Measurements from ENCODE around the gene MYCN.

MYCN gene

DNA sequence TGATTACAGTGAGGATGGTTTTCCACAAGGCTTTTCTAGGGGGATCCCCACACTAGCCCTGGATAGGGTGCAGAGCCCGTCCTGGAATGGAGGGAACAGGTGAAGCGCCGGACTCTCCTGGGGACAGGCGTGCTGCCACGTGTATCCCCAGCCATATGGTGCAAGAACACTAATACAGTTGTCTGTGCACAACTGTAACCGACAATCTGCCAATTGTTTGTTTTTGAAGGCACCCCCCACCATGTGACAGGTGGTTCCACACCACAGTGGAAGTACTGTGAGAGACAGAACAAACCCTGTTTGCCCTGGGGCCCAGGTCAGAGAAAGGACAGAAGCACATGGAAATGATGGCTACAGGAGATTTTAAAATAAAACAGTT lies 52.9 kb downstream of the MYCN start:
- no peaks in the 10 kb centered on the region for H3K36me3 ChIP-seq (ENCODE audit: low read length)
- H3K9me3 ChIP-seq (ENCODE audit: insufficient read depth, low read length): no peaks in the 10 kb centered on the region
- no peak overlapping the region for H3K27ac ChIP-seq (ENCODE audit: low read depth, low read length)

DNA sequence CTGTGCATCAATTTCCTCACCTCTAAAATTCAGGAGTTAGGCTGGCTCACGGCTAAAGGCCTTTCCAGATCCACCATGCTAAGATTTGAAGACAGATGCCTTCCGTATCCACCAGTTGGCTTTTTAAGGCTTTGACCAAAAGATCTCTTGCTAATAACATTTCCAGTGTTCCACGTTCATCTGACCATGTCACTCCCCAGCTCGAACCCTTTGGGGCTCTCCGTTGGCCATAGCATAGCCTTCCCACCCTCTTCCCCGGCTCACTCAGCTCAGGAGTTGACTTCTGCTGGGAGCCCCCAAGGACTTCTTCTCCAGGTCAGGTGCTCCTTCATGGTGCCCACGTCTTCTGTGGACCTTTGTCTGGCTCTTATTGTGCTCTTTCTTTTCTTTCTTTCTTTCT lies 53.3 kb downstream of the MYCN start:
- H3K4me2 ChIP-seq (ENCODE audit: low read depth, low read length, poor library complexity, severe bottlenecking): no peak overlapping the region
- H3K4me3 ChIP-seq (ENCODE audit: insufficient read depth, low read length, poor library complexity, severe bottlenecking): no peak overlapping the region
- H3K9ac ChIP-seq (ENCODE audit: low read length): no peak overlapping the region
- no peak overlapping the region for H2AFZ ChIP-seq (ENCODE audit: low read depth, low read length, severe bottlenecking)
- H3K9me3 ChIP-seq (ENCODE audit: insufficient read depth, low read length): no peaks in the 10 kb centered on the region
- no peaks in the 10 kb centered on the region for H4K20me1 ChIP-seq (ENCODE audit: low read depth, low read length)
- TF ChIP-seq EZH2phosphoT487 (conservative IDR thresholded peaks at IDR 0.05; ENCODE audit: low read length): no peak
- TF ChIP-seq, protein P1, sequence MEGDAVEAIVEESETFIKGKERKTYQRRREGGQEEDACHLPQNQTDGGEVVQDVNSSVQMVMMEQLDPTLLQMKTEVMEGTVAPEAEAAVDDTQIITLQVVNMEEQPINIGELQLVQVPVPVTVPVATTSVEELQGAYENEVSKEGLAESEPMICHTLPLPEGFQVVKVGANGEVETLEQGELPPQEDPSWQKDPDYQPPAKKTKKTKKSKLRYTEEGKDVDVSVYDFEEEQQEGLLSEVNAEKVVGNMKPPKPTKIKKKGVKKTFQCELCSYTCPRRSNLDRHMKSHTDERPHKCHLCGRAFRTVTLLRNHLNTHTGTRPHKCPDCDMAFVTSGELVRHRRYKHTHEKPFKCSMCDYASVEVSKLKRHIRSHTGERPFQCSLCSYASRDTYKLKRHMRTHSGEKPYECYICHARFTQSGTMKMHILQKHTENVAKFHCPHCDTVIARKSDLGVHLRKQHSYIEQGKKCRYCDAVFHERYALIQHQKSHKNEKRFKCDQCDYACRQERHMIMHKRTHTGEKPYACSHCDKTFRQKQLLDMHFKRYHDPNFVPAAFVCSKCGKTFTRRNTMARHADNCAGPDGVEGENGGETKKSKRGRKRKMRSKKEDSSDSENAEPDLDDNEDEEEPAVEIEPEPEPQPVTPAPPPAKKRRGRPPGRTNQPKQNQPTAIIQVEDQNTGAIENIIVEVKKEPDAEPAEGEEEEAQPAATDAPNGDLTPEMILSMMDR (IDR thresholded peaks at IDR 0.05; ENCODE audit: insufficient read depth, low read length, poor library complexity, severe bottlenecking): no peak
- H3K79me2 ChIP-seq (ENCODE audit: insufficient read depth, low read length): no peaks in the 10 kb centered on the region
- H3K9me2 ChIP-seq (replicated peaks; ENCODE audit: insufficient read depth, low read length): no peaks in the 10 kb centered on the region
- H3F3A ChIP-seq (ENCODE audit: insufficient read depth): no peaks in the 10 kb centered on the region
- no peaks in the 10 kb centered on the region for H3K36me3 ChIP-seq (ENCODE audit: low read length)
- no peaks in the 10 kb centered on the region for H3K27me3 ChIP-seq (ENCODE audit: low read length)
- H3K27ac ChIP-seq (ENCODE audit: low read depth, low read length): no peak overlapping the region

More for the DNA sequence above, 52.9 kb downstream of the MYCN start:
- no peaks in the 10 kb centered on the region for H3K9me2 ChIP-seq (replicated peaks; ENCODE audit: insufficient read depth, low read length)
- H3F3A ChIP-seq (ENCODE audit: insufficient read depth): no peaks in the 10 kb centered on the region
- H4K20me1 ChIP-seq (ENCODE audit: low read depth, low read length): no peaks in the 10 kb centered on the region
- no peak overlapping the region for H3K9ac ChIP-seq (ENCODE audit: low read length)
- no peaks in the 10 kb centered on the region for H3K79me2 ChIP-seq (ENCODE audit: insufficient read depth, low read length)
- H3K4me3 ChIP-seq (ENCODE audit: insufficient read depth, low read length, poor library complexity, severe bottlenecking): no peak overlapping the region
- no peaks in the 10 kb centered on the region for H3K27me3 ChIP-seq (ENCODE audit: low read length)
- no peak overlapping the region for H2AFZ ChIP-seq (ENCODE audit: low read depth, low read length, severe bottlenecking)
- no peak for TF ChIP-seq EZH2phosphoT487 (conservative IDR thresholded peaks at IDR 0.05; ENCODE audit: low read length)
- TF ChIP-seq, protein P1 (IDR thresholded peaks at IDR 0.05; ENCODE audit: insufficient read depth, low read length, poor library complexity, severe bottlenecking): no peak
- H3K4me2 ChIP-seq (ENCODE audit: low read depth, low read length, poor library complexity, severe bottlenecking): no peak overlapping the region

DNA sequence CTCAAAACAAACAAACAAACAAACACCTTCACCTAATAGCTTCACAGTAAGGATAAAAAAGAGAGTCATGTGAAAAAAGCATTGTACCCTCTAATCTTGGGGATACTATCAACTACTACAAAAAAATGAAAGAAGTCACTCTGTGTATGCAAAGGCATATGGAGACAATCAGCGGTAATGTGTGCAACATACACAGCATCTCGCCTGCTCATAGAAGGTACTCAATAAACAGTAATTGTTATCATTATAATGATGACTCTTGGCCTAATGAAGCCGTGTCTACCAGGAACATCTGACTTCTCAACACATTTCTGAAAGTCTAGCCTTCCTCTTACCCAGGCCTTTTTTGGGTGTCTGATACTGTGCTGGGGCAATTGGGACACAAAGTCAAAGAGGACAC lies 55.3 kb downstream of the MYCN start:
- Histone ChIP-seq H3K9me3 (ENCODE audit: insufficient read depth, low read length) (no peaks in the 10 kb centered on the region), H3K79me2 (ENCODE audit: insufficient read depth, low read length) (no peaks in the 10 kb centered on the region), H3K4me2 (ENCODE audit: low read depth, low read length, poor library complexity, severe bottlenecking) (no peak overlapping the region), H3K27ac (ENCODE audit: low read depth, low read length) (no peak overlapping the region), H3K36me3 (ENCODE audit: low read length) (no peaks in the 10 kb centered on the region), H3F3A (ENCODE audit: insufficient read depth) (no peaks in the 10 kb centered on the region), H2AFZ (ENCODE audit: low read depth, low read length, severe bottlenecking) (no peak overlapping the region), H3K4me3 (ENCODE audit: insufficient read depth, low read length, poor library complexity, severe bottlenecking) (no peak overlapping the region), H3K27me3 (ENCODE audit: low read length) (no peaks in the 10 kb centered on the region), H3K9ac (ENCODE audit: low read length) (no peak overlapping the region), H4K20me1 (ENCODE audit: low read depth, low read length) (no peaks in the 10 kb centered on the region), H3K9me2 (replicated peaks; ENCODE audit: insufficient read depth, low read length) (no peaks in the 10 kb centered on the region)
- TF ChIP-seq, protein P1 (IDR thresholded peaks at IDR 0.05; ENCODE audit: insufficient read depth, low read length, poor library complexity, severe bottlenecking): no peak
- TF ChIP-seq EZH2phosphoT487 (conservative IDR thresholded peaks at IDR 0.05; ENCODE audit: low read length): no peak
